ENCODE results near the gene PDE11A.

PDE11A gene

GRCh38 chr2:177724398-177725287 is 347.9 kb downstream of the PDE11A start:
- DNase-seq (ENCODE audit: low read depth) = peak; percentile 17

GRCh38 chr2:177723235-177723634 is 349.3 kb downstream of the PDE11A start:
- DNase-seq (ENCODE audit: low read depth) = no peak

- DNase-seq (ENCODE audit: low read depth) = no peak
Observed at GRCh38 chr2:177721818-177722567, 350.6 kb downstream of the PDE11A start.

GRCh38 chr2:177721087-177721486 is 351.5 kb downstream of the PDE11A start:
- DNase-seq (ENCODE audit: low read depth) = no peak

GRCh38 chr2:177717831-177718618 is 354.6 kb downstream of the PDE11A start:
- no peak for DNase-seq (ENCODE audit: low read depth)

GRCh38 chr2:177716484-177716883 is 356.1 kb downstream of the PDE11A start:
- DNase-seq (ENCODE audit: low read depth) = no peak

- DNase-seq (ENCODE audit: low read depth) = no peak
Observed at GRCh38 chr2:177715771-177716170, 356.8 kb downstream of the PDE11A start.

- DNase-seq (ENCODE audit: low read depth) = no peak
Observed at GRCh38 chr2:177714704-177715103, 357.9 kb downstream of the PDE11A start.

GRCh38 chr2:177712462-177712861 is 360.1 kb downstream of the PDE11A start:
- DNase-seq (ENCODE audit: low read depth) = no peak

GRCh38 chr2:177711483-177712265 is 360.9 kb downstream of the PDE11A start:
- DNase-seq (ENCODE audit: low read depth) = no peak

GRCh38 chr2:177710889-177711288 is 361.7 kb downstream of the PDE11A start:
- no peak for DNase-seq (ENCODE audit: low read depth)

- DNase-seq (ENCODE audit: low read depth) = no peak
Observed at GRCh38 chr2:177709986-177710401, 362.6 kb downstream of the PDE11A start.

- no peak for DNase-seq (ENCODE audit: low read depth)
Observed at GRCh38 chr2:177708660-177709444, 363.7 kb downstream of the PDE11A start.

GRCh38 chr2:177708106-177708505 is 364.5 kb downstream of the PDE11A start:
- no peak for DNase-seq (ENCODE audit: low read depth)

- no peak for DNase-seq (ENCODE audit: low read depth)
Observed at GRCh38 chr2:177705511-177706173, 366.9 kb downstream of the PDE11A start.

- DNase-seq (ENCODE audit: low read depth) = no peak
Observed at GRCh38 chr2:177703159-177703558, 369.4 kb downstream of the PDE11A start.

GRCh38 chr2:177698281-177698680 is 374.3 kb downstream of the PDE11A start:
- DNase-seq (ENCODE audit: low read depth) = no peak

- no peak for DNase-seq (ENCODE audit: low read depth)
Observed at GRCh38 chr2:177694348-177694747, 378.2 kb downstream of the PDE11A start.

GRCh38 chr2:177693658-177694339 is 378.8 kb downstream of the PDE11A start:
- DNase-seq (ENCODE audit: low read depth) = no peak

All from GM04504 (cell line).